ENCODE data around the gene MZB1. TPM values are rescaled to one million over a fixed set of nuclear protein-coding genes. Genes with fewer than 3 reads are reported as not detected.
"Not testable (repeated sequence)": the region's sequence is repeated elsewhere in the genome, so short reads cannot be mapped to it uniquely, and the experiment has no call there.

The MZB1 gene
- total and polyA plus RNA-seq, 2 of the 8 experiments (the other 6 are each of a cell fraction or from before 2014, with no cell fraction given): 0.39 to 0.47 TPM

GRCh38 chr5:139345442-139345841 lies 44.3 kb downstream of the MZB1 start:
- H3K27ac ChIP-seq (ENCODE audit: low read depth, low read length); H2AK5ac ChIP-seq (ENCODE audit: low read depth, low read length); DNase-seq (ENCODE audit: low read depth in 1 of 2, low spot score in 2 of 2); H2BK12ac ChIP-seq (ENCODE audit: low read depth, low read length); H3K4me2 ChIP-seq (ENCODE audit: insufficient read depth in 1 of 2, low read depth in 2 of 2, low read length in 2 of 2); H3K27me3 ChIP-seq (replicated peaks in 1 of 4; ENCODE audit: control insufficient read depth in 3 of 4, extremely low read depth in 1 of 4, insufficient read depth in 3 of 4, low read length in 3 of 4); H3K14ac ChIP-seq (ENCODE audit: insufficient read length); H4K5ac ChIP-seq (ENCODE audit: insufficient read length, low read depth, low read length); H3K4ac ChIP-seq (replicated peaks; ENCODE audit: insufficient read length, low read depth, low read length); H4K91ac ChIP-seq (replicated peaks; ENCODE audit: insufficient read length, low read length); H2BK5ac ChIP-seq (ENCODE audit: low read depth, low read length); H3K9ac ChIP-seq (replicated peaks in 1 of 4; ENCODE audit: extremely low read depth in 1 of 4, low read depth in 3 of 4, low read length in 3 of 4); H3K18ac ChIP-seq (ENCODE audit: extremely low read depth, low read length); H3K4me1 ChIP-seq (replicated peaks in 1 of 4; ENCODE audit: control insufficient read depth in 3 of 4, insufficient read depth in 4 of 4, low read length in 3 of 4); FAIRE-seq; H3K23me2 ChIP-seq (ENCODE audit: low read depth, low read length); H3K79me1 ChIP-seq (ENCODE audit: low read depth, low read length); H3K4me3 ChIP-seq (ENCODE audit: extremely low read depth in 1 of 4, insufficient read depth in 2 of 4, low read depth in 3 of 4, low read length in 4 of 4); H2BK15ac ChIP-seq (ENCODE audit: low read length); H2AFZ ChIP-seq (ENCODE audit: low read length); H3K56ac ChIP-seq (replicated peaks; ENCODE audit: insufficient read length, low read depth, low read length); H2BK120ac ChIP-seq (replicated peaks; ENCODE audit: low read depth, low read length); H3K9me3 ChIP-seq (ENCODE audit: insufficient read depth in 2 of 2, low read depth in 1 of 2, low read length in 1 of 2); H2BK20ac ChIP-seq (ENCODE audit: low read length); H3K23ac ChIP-seq (ENCODE audit: insufficient read length); H4K8ac ChIP-seq (ENCODE audit: extremely low read depth, insufficient read depth, low read length): not testable (repeated sequence)
- peaks cover 15% of the 10 kb centered on the region in 2 experiments for H4K20me1 ChIP-seq (replicated peaks in 1 of 2; ENCODE audit: control insufficient read depth in 1 of 2, insufficient read depth in 2 of 2, low read length in 2 of 2)
- WGBS, 2 experiments (ENCODE audit: extremely low coverage in 1 of 2, insufficient coverage in 1 of 2, insufficient read length in 1 of 2, insufficient replicate concordance in 2 of 2, low coverage in 1 of 2, low lambda C conversion rate in 2 of 2, missing lambda C conversion rate in 1 of 2): 96% methylated on average over 7 of the region's 8 CpGs; no CpG with 5 or more reads in 1 of the 2 experiments
- H3K79me2 ChIP-seq (ENCODE audit: control insufficient read depth in 1 of 2, insufficient read depth in 2 of 2, low read length in 2 of 2): peaks cover 39 to 82% of the 10 kb centered on the region in 2 experiments
- CTCF ChIA-PET (ENCODE audit: partially characterized antibody): interaction anchor here (0.6 to 1.1 kb wide), 2 partner anchors 24 to 556 kb away, joined by 3 read pairs; no protein-coding TSS in a partner anchor
- peaks cover 0 to 16% (median 0%) of the 10 kb centered on the region in 4 experiments; a peak in 3 of 8 replicates for H3K36me3 ChIP-seq (ENCODE audit: control insufficient read depth in 2 of 4, insufficient read depth in 4 of 4, low read length in 3 of 4)
- POLR2A ChIA-PET (ENCODE audit: partially characterized antibody): interaction anchor here (0.7 to 2.5 kb wide), 8 partner anchors 8 to 53 kb away, joined by 3 to 20 read pairs (median 4); partner anchors contain the start of gene MATR3
